ENCODE results near the gene PPP1R8. TPM values are rescaled to one million over a fixed set of nuclear protein-coding genes. Genes with fewer than 3 reads are reported as not detected.

PPP1R8 gene
- total and polyA plus RNA-seq, 9 of the 15 experiments (the other 6 are each of a cell fraction or from before 2014, with no cell fraction given): 16.2 to 107 (median 75.3) TPM

GRCh38 chr1:27872059-27872801 is 41.6 kb downstream of the PPP1R8 start, which contains the start of gene THEMIS2 (continued):
- TF ChIP-seq DEAF1 (CRISPR knock-in tag; IDR thresholded peaks at IDR 0.05) (no peak), CBX5 (IDR thresholded peaks at IDR 0.05; ENCODE audit: borderline replicate concordance, low read depth) (no peak), ARNT (IDR thresholded peaks at IDR 0.05) (no peak), TBP (optimal IDR thresholded peaks at IDR 0.05; ENCODE audit: low read depth, low read length) (peak; percentile 70), TAF1 (IDR thresholded peaks at IDR 0.05; ENCODE audit: control insufficient read depth, extremely low read depth, insufficient read depth, low read length, severe bottlenecking) (peak; percentile 36), SAP30 (IDR thresholded peaks at IDR 0.05; ENCODE audit: borderline replicate concordance, insufficient read depth, low read depth, low read length, poor library complexity, severe bottlenecking) (peak; percentile 81), ZBTB5 (IDR thresholded peaks at IDR 0.05) (no peak), ZNF274 (IDR thresholded peaks at IDR 0.05; ENCODE audit: borderline replicate concordance, low read depth, low read length) (no peak), NR3C1 (CRISPR knock-in tag; IDR thresholded peaks at IDR 0.05) (no peak), MGA (IDR thresholded peaks at IDR 0.05) (no peak), ARHGAP35 (IDR thresholded peaks at IDR 0.05; ENCODE audit: partially characterized antibody) (no peak), RB1 (IDR thresholded peaks at IDR 0.05; ENCODE audit: low read depth) (peak; percentile 62; the same call in 1 of the 2 replicates)

Measured in K562 (cell line).